Measurements from ENCODE around the gene HIRIP3. TPM values are rescaled to one million over a fixed set of nuclear protein-coding genes. Genes with fewer than 3 reads are reported as not detected.

The HIRIP3 gene
- total and polyA plus RNA-seq, 2 of the 4 experiments (the other 2 are of a cell fraction): 5.0 to 10.5 TPM

DNA sequence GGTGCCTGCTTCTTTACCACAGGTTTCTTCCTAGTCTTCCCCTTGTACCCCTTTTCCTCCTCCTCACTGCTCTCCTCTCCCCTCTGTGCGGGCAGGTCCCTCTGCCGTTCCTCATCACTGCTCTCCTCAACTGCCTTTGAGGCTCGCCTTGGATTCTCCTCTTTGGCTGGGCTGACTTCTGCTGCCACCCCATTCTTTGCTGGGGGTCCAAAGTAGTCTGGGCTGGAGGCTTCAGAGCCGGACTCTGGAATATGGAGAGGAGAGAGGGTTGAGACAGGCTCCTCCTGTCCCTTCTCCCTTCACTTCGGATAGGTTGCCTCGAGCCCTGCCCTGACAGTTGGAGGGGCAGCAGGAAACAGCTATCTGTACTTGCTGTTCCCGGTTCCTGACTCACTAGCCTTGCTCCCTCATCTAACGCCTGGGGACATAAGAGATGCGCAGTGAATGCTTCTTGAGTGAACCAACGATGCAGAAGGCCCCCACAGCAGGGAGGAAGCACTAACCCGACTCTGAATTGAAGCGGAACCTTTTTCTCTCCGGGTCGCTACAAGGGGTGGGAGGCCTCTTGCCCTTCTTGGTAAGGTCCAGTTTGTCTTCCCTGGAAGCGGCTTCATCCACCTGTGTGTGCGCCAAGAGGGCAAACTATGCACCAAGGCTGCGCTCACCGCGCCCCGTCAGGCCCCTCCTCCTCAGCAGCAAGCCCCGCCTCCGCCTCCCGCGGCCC, 655 bp downstream of the HIRIP3 start:
- ChIA-PET POLR2A (ENCODE audit: unreplicated experiment) (no interaction called here), CTCF (interaction anchor here (1.7 kb wide), 1 partner anchor 179 kb away, joined by 4 read pairs; the partner anchor contains the start of gene PAGR1)
- Histone ChIP-seq H4K8ac (ENCODE audit: low read depth in 2 of 2, low read length in 2 of 2) (peak overlapping the region; percentile 93), H2BK15ac (ENCODE audit: low read depth, low read length) (no peak overlapping the region), H3K27me3 (ENCODE audit: control insufficient read depth, insufficient read depth, low read length) (no peaks in the 10 kb centered on the region), H3K9ac (ENCODE audit: low read depth, low read length) (peak overlapping the region; percentile 85), H3K9me1 (ENCODE audit: insufficient read depth, low read length) (peaks cover 7% of the 10 kb centered on the region; the same call in 1 of the 2 replicates), H3K4me1 (ENCODE audit: control insufficient read depth, insufficient read depth, low read length) (peaks cover 8% of the 10 kb centered on the region), H4K91ac (ENCODE audit: insufficient read depth, low read depth, low read length) (peak overlapping the region; percentile 47; the same call in 1 of the 2 replicates), H4K5ac (ENCODE audit: low read depth, low read length) (peak overlapping the region; percentile 35), H4K20me1 (ENCODE audit: insufficient read depth, low read length) (no peaks in the 10 kb centered on the region), H3K18ac (ENCODE audit: low read depth, low read length) (no peak overlapping the region), H3K14ac (replicated peaks; ENCODE audit: low read depth, low read length) (peak overlapping the region; percentile 2), H2AK9ac (replicated peaks; ENCODE audit: low read depth, low read length, poor library complexity) (peak overlapping the region; percentile 68), H3K4ac (ENCODE audit: low read depth, low read length) (peak overlapping the region; percentile 64), H3K9me3 (ENCODE audit: control insufficient read depth, insufficient read depth, low read length) (no peaks in the 10 kb centered on the region), H2BK120ac (ENCODE audit: low read depth, low read length) (no peak overlapping the region; the same call in 1 of the 2 replicates), H3K27ac (ENCODE audit: insufficient read depth, low read length) (peak overlapping the region; percentile 70; the same call in 1 of the 2 replicates), H3K79me1 (ENCODE audit: low read depth in 1 of 2, low read length in 2 of 2) (peaks cover 13 to 45% of the 10 kb centered on the region in 2 experiments; a peak in 3 of 4 replicates), H3K4me2 (ENCODE audit: low read depth, low read length) (peak overlapping the region; percentile 70), H3K23ac (ENCODE audit: low read depth, low read length) (peak overlapping the region; percentile 67; the same call in 1 of the 2 replicates), H2AFZ (replicated peaks; ENCODE audit: low read length, poor library complexity) (peak overlapping the region; percentile 99), H3K56ac (ENCODE audit: extremely low read depth, insufficient read depth, low read length) (peak overlapping the region; percentile 56; the same call in 1 of the 2 replicates), H2AK5ac (ENCODE audit: low read depth, low read length) (peak overlapping the region; percentile 61), H2BK5ac (ENCODE audit: low read depth, low read length, poor library complexity, severe bottlenecking) (peak overlapping the region; percentile 71), H3K36me3 (ENCODE audit: control insufficient read depth, insufficient read depth, low read length) (peaks cover 18% of the 10 kb centered on the region), H2BK20ac (ENCODE audit: low read depth, low read length) (no peak overlapping the region), H3K4me3 (ENCODE audit: insufficient read depth, low read depth, low read length) (peak overlapping the region; percentile 65)
- in situ Hi-C loops (cut with MboI; ENCODE audit: low sequenced_read_pairs): no loop called here
- dilution Hi-C loops (cut with HindIII; ENCODE audit: low sequenced_read_pairs, unreplicated experiment): no loop called here
- BruUV-seq (replicated peaks): no TSS peak
- DNase-seq (peak; percentile 66), ATAC-seq (ENCODE audit: low read depth) (peak; percentile 10; the same call in 1 of the 2 replicates)
- intact Hi-C loops (cut with micrococcal nuclease): loop anchor here (2.0 to 5.0 kb wide), 2 partner anchors 67 to 132 kb away; partner anchors contain the start of genes CDIPT and KCTD13
- TF ChIP-seq, protein P1, sequence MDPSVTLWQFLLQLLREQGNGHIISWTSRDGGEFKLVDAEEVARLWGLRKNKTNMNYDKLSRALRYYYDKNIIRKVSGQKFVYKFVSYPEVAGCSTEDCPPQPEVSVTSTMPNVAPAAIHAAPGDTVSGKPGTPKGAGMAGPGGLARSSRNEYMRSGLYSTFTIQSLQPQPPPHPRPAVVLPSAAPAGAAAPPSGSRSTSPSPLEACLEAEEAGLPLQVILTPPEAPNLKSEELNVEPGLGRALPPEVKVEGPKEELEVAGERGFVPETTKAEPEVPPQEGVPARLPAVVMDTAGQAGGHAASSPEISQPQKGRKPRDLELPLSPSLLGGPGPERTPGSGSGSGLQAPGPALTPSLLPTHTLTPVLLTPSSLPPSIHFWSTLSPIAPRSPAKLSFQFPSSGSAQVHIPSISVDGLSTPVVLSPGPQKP (IDR thresholded peaks at IDR 0.05; ENCODE audit: borderline replicate concordance, low read depth, low read length): no peak
- TF ChIP-seq SMC3 (IDR thresholded peaks at IDR 0.05; ENCODE audit: low read depth, low read length) (no peak), NFE2L2 (IDR thresholded peaks at IDR 0.05; ENCODE audit: low read depth, low read length) (no peak), BHLHE40 (IDR thresholded peaks at IDR 0.05; ENCODE audit: low read depth, low read length) (no peak), MAZ (IDR thresholded peaks at IDR 0.05; ENCODE audit: borderline replicate concordance, low read depth, low read length) (no peak), RCOR1 (IDR thresholded peaks at IDR 0.05; ENCODE audit: insufficient replicate concordance, low read length) (no peak)
- TF ChIP-seq, protein P2, sequence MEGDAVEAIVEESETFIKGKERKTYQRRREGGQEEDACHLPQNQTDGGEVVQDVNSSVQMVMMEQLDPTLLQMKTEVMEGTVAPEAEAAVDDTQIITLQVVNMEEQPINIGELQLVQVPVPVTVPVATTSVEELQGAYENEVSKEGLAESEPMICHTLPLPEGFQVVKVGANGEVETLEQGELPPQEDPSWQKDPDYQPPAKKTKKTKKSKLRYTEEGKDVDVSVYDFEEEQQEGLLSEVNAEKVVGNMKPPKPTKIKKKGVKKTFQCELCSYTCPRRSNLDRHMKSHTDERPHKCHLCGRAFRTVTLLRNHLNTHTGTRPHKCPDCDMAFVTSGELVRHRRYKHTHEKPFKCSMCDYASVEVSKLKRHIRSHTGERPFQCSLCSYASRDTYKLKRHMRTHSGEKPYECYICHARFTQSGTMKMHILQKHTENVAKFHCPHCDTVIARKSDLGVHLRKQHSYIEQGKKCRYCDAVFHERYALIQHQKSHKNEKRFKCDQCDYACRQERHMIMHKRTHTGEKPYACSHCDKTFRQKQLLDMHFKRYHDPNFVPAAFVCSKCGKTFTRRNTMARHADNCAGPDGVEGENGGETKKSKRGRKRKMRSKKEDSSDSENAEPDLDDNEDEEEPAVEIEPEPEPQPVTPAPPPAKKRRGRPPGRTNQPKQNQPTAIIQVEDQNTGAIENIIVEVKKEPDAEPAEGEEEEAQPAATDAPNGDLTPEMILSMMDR (conservative IDR thresholded peaks at IDR 0.05; ENCODE audit: low read depth, low read length): no peak
- 7% methylated on average over 11 of the region's 24 CpGs; no CpG with 5 or more reads in 1 of the 2 experiments for WGBS, 2 experiments (ENCODE audit: extremely low coverage in 2 of 2, insufficient read length in 1 of 2)
